Duodenal mucosa (tissue), 2 donors: ENCODE data around the gene NOTCH2.

ENCODE experiments used
- H3K27ac ChIP-seq: one replicate; pipeline ENCODE4 v1.7.0; 2013; ENCODE audit warnings: low read depth, low read length
- H3K27me3 ChIP-seq, 2 donors: one replicate each; pipeline ENCODE4 v1.7.0; 2013; ENCODE audit warnings: low read length in 2 of 2, control low read depth in 1 of 2; ENCODE audit not compliant: insufficient read depth in 2 of 2, control insufficient read depth in 1 of 2
- H3K36me3 ChIP-seq, 2 donors: one replicate each; pipeline ENCODE4 v1.7.0; 2013; ENCODE audit warnings: low read length in 2 of 2, control low read depth in 1 of 2; ENCODE audit not compliant: insufficient read depth in 2 of 2, control insufficient read depth in 1 of 2
- H3K4me1 ChIP-seq, 2 donors: one replicate each; pipeline ENCODE4 v1.7.0; 2013; ENCODE audit warnings: low read length in 2 of 2, control low read depth in 1 of 2; ENCODE audit not compliant: insufficient read depth in 2 of 2, control insufficient read depth in 1 of 2
- H3K4me3 ChIP-seq, 2 donors: one replicate each; pipeline ENCODE4 v1.7.0; 2013; ENCODE audit warnings: low read length in 2 of 2, low read depth in 1 of 2
- H3K9ac ChIP-seq, 2 donors: one replicate each; pipeline ENCODE4 v1.7.0; 2013; ENCODE audit warnings: low read length in 2 of 2, low read depth in 1 of 2
- H3K9me3 ChIP-seq, 2 donors: one replicate each; pipeline ENCODE4 v1.7.0; 2013; ENCODE audit warnings: low read length in 2 of 2, control low read depth in 1 of 2; ENCODE audit not compliant: control insufficient read depth in 1 of 2

Gene NOTCH2

DNA sequence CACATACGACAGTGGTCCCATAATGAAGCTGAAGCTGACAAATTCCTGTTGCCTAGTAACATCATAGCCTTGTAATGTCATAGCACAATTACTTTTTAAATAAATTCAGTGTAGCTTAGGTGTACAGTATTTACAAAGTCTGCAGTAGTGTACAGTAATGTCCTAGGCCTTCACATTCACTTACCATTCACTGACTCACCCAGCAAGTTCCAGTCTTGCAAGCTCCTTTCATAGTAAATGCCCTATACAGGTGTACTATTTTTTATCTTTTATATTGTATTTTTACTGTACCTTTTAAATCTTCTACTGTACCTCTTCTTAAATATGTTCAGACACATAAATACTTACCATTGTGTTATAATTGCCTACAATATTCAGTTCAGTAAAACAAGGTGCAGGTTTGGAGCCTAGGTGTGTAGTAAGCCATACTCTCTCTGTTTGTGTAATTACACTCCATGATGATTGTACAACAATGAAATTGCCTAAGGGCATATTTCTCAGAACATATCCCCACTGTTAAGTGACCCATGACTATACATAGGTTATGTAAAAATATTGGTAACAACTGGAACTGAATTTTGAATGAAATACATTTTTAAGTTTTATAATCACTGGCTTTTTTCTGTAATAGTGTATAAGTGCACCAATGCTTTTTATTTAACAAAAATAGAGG lies 139.7 kb downstream of the NOTCH2 start:
- H3K36me3 ChIP-seq, result peaks cover 29 to 49% of the 10 kb centered on the region in 2 donors
- no peak overlapping the region for H3K4me3 ChIP-seq
- H3K9ac ChIP-seq, result no peak overlapping the region
- H3K27me3 ChIP-seq, result no peaks in the 10 kb centered on the region
- peaks cover 8 to 13% of the 10 kb centered on the region in 2 donors for H3K9me3 ChIP-seq
- no peaks in the 10 kb centered on the region for H3K4me1 ChIP-seq
- H3K27ac ChIP-seq, result no peak overlapping the region

DNA sequence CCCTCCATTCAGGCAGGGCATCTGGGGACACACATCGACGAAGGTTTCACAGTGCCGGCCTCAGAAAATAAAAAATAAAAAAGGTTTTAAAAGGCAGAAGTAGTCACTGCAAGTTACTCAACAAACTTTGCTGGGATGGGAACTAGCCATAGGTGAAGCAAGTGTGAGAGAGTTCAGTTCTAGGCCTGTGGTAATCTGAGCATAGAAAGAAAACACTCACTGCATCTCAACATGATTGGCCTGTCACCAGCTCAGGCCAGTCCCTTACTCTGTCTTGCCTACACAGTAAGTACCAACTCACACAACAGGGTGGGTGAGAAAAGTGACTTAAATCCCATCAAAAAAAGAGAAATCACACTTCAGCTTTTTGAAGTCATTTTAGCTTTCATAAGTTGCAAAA lies 142.9 kb downstream of the NOTCH2 start:
- Histone ChIP-seq H3K9ac (no peak overlapping the region), H3K4me1 (no peaks in the 10 kb centered on the region), H3K9me3 (no peaks in the 10 kb centered on the region), H3K27ac (no peak overlapping the region), H3K4me3 (no peak overlapping the region), H3K27me3 (no peaks in the 10 kb centered on the region), H3K36me3 (peaks cover 30 to 64% of the 10 kb centered on the region in 2 donors)

- H3K36me3 ChIP-seq, result peaks cover 30 to 76% of the 10 kb centered on the region in 2 donors
Measured at GRCh38 chr1:119924948-119925898, 144.2 kb downstream of the NOTCH2 start.

GRCh38 chr1:119920104-119920968 lies 149.1 kb downstream of the NOTCH2 start:
- no peaks in the 10 kb centered on the region for H3K4me1 ChIP-seq
- peaks cover 42 to 82% of the 10 kb centered on the region in 2 donors for H3K36me3 ChIP-seq
- no peaks in the 10 kb centered on the region for H3K9me3 ChIP-seq
- no peak overlapping the region for H3K9ac ChIP-seq
- no peak overlapping the region for H3K27ac ChIP-seq
- no peaks in the 10 kb centered on the region for H3K27me3 ChIP-seq
- no peak overlapping the region for H3K4me3 ChIP-seq

More at GRCh38 chr1:119924948-119925898, 144.2 kb downstream of the NOTCH2 start:
- no peaks in the 10 kb centered on the region for H3K9me3 ChIP-seq
- no peaks in the 10 kb centered on the region for H3K4me1 ChIP-seq
- H3K27ac ChIP-seq, result no peak overlapping the region
- H3K27me3 ChIP-seq, result no peaks in the 10 kb centered on the region
- H3K9ac ChIP-seq, result no peak overlapping the region
- no peak overlapping the region for H3K4me3 ChIP-seq

- Histone ChIP-seq H3K4me3 (no peak overlapping the region), H3K27ac (no peak overlapping the region)
Measured at GRCh38 chr1:119919241-119919640, 150.2 kb downstream of the NOTCH2 start.

DNA sequence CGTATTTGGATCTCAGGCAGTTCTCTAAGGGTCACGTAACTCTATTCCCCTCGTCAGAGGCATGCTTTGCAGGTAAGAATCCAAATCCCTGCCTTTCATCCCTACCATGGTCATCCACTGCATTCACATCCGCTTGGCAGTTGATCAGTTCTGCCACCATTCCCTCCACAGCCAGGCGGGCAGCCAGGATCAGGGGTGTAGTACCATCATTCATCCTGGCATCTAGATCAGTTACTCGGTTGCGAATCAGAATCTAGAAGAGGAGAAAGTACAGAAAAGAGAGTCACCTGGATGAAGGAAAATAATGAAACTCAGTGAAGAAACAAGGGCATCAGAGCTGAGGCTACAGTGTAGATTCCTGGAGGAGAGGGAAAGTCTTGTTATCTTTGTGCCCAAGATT lies 151.2 kb downstream of the NOTCH2 start:
- Histone ChIP-seq H3K4me3 (no peak overlapping the region), H3K36me3 (peaks cover 47 to 77% of the 10 kb centered on the region in 2 donors), H3K4me1 (no peaks in the 10 kb centered on the region), H3K27me3 (no peaks in the 10 kb centered on the region), H3K27ac (no peak overlapping the region), H3K9ac (no peak overlapping the region), H3K9me3 (no peaks in the 10 kb centered on the region)

More at GRCh38 chr1:119919241-119919640, 150.2 kb downstream of the NOTCH2 start:
- Histone ChIP-seq H3K36me3 (peaks cover 47 to 84% of the 10 kb centered on the region in 2 donors), H3K4me1 (no peaks in the 10 kb centered on the region), H3K9me3 (no peaks in the 10 kb centered on the region), H3K27me3 (no peaks in the 10 kb centered on the region), H3K9ac (no peak overlapping the region)

- Histone ChIP-seq H3K9me3 (no peaks in the 10 kb centered on the region), H3K27me3 (no peaks in the 10 kb centered on the region), H3K27ac (no peak overlapping the region), H3K4me3 (no peak overlapping the region), H3K36me3 (peaks cover 40 to 71% of the 10 kb centered on the region in 2 donors), H3K4me1 (no peaks in the 10 kb centered on the region), H3K9ac (no peak overlapping the region)
Measured at GRCh38 chr1:119917304-119918055, 152.0 kb downstream of the NOTCH2 start.

DNA sequence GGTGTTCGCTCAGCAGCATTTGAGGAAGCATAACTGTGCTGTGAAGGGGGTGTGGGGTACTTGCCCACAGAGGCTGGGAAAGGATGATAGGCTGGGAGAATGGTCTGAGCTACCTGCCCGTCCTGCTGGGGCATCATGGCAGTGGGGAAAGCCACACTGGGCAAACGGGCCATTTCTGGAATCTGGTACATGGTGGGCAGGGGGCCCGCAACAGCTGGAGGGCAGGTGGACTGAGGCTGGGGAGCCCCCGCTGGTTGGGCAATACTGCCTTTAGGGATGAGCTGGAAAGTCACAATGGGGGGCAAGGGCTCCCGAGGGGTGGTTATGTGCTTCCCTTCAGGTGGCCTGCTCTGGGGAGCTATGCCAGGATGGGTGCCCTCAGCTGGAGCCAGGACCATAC lies 153.9 kb downstream of the NOTCH2 start:
- no peak overlapping the region for H3K9ac ChIP-seq
- peaks cover 40 to 52% of the 10 kb centered on the region in 2 donors for H3K36me3 ChIP-seq
- H3K9me3 ChIP-seq, result no peaks in the 10 kb centered on the region
- no peak overlapping the region for H3K27ac ChIP-seq
- no peaks in the 10 kb centered on the region for H3K27me3 ChIP-seq
- no peak overlapping the region for H3K4me3 ChIP-seq
- H3K4me1 ChIP-seq, result no peaks in the 10 kb centered on the region

GRCh38 chr1:119914071-119914470 lies 155.4 kb downstream of the NOTCH2 start:
- H3K27me3 ChIP-seq, result no peaks in the 10 kb centered on the region
- no peak overlapping the region for H3K4me3 ChIP-seq
- H3K9ac ChIP-seq, result no peak overlapping the region
- no peaks in the 10 kb centered on the region for H3K9me3 ChIP-seq
- H3K27ac ChIP-seq, result no peak overlapping the region
- H3K4me1 ChIP-seq, result no peaks in the 10 kb centered on the region
- peaks cover 36 to 42% of the 10 kb centered on the region in 2 donors for H3K36me3 ChIP-seq
